ENCODE results near the gene CCDC197.

The CCDC197 gene

GRCh38 chr14:93980456-93981201 lies 16.5 kb upstream of the CCDC197 start:
- no peak for DNase-seq

- DNase-seq: no peak
Measured at GRCh38 chr14:93981316-93982229, 15.5 kb upstream of the CCDC197 start.

GRCh38 chr14:93982230-93983007 lies 14.7 kb upstream of the CCDC197 start:
- DNase-seq: no peak

- no peak for DNase-seq
Measured at GRCh38 chr14:93984070-93984469, 13.0 kb upstream of the CCDC197 start.

- DNase-seq: no peak
Measured at GRCh38 chr14:93984987-93985410, 12.1 kb upstream of the CCDC197 start.

- DNase-seq: no peak
Measured at GRCh38 chr14:93986955-93987354, 10.1 kb upstream of the CCDC197 start.

GRCh38 chr14:93987376-93987775 lies 9.7 kb upstream of the CCDC197 start:
- no peak for DNase-seq

- DNase-seq: no peak
Measured at GRCh38 chr14:93987815-93988476, 9.2 kb upstream of the CCDC197 start.

- no peak for DNase-seq
Measured at GRCh38 chr14:93989939-93990338, 7.2 kb upstream of the CCDC197 start.

GRCh38 chr14:93991212-93991611 lies 5.9 kb upstream of the CCDC197 start:
- DNase-seq: no peak

GRCh38 chr14:93991649-93992048 lies 5.5 kb upstream of the CCDC197 start:
- DNase-seq: no peak

- DNase-seq: no peak
Measured at GRCh38 chr14:93993382-93993781, 3.7 kb upstream of the CCDC197 start.

GRCh38 chr14:93994919-93995682 lies 2.0 kb upstream of the CCDC197 start:
- no peak for DNase-seq

GRCh38 chr14:93996130-93996695 lies 888 bp upstream of the CCDC197 start:
- DNase-seq: no peak

GRCh38 chr14:93997916-93998870 lies 1.1 kb downstream of the CCDC197 start:
- DNase-seq: no peak

GRCh38 chr14:93998871-93999403 lies 1.8 kb downstream of the CCDC197 start:
- no peak for DNase-seq

GRCh38 chr14:93999573-93999972 lies 2.5 kb downstream of the CCDC197 start:
- DNase-seq: no peak

- DNase-seq: no peak
Measured at GRCh38 chr14:94000267-94000666, 3.2 kb downstream of the CCDC197 start.

- DNase-seq: no peak
Measured at GRCh38 chr14:94001016-94001415, 3.9 kb downstream of the CCDC197 start.
